Astrocyte of the spinal cord (primary cell): Measurements from ENCODE around the gene ZNF100.
"Not testable (repeated sequence)": the region's sequence is repeated elsewhere in the genome, so short reads cannot be mapped to it uniquely, and the experiment has no call there.

Source experiments
- DNase-seq: peaks from one replicate; pipeline ENCODE4 v3.0.0; 2011; ENCODE audit warnings: low read depth, low spot score
- H3K4me3 ChIP-seq: 2 replicates; pipeline ENCODE4 v1.5.1; 2011; ENCODE audit warnings: low read depth, mild to moderate bottlenecking, low read length, moderate library complexity
- in situ Hi-C: cut with HindIII; loops from 2 replicates; pipeline ENCODE4 v1.10.0; 2017; ENCODE audit warnings: low sequenced_read_pairs
- TF ChIP-seq, protein P1 (sequence below): IDR thresholded peaks from 2 replicates; pipeline ENCODE4 v1.5.1; 2012; ENCODE audit warnings: low read depth, mild to moderate bottlenecking, low read length, inconsistent platforms

The ZNF100 gene

DNA sequence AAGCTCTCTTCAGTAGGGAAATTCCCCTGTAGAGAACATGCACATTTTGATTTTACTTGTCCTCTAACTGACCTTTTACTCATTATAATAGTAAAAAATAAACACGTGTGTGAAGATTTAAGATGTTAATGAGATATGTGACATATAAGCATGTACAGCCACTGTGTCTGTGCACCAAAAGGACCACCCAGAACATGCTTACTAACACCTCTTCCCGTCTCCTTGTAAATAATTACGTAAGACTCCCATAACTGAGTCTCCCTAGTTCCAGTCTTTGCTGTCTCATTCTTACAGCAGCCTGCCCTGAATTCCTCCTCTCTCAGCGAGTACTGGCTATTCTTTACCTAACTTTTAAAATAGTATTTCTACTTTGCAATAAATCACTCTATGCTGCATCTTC lies 53.6 kb downstream of the ZNF100 start:
- in situ Hi-C loops, result no loop called here
- no peak overlapping the region for H3K4me3 ChIP-seq
- TF ChIP-seq, protein P1, sequence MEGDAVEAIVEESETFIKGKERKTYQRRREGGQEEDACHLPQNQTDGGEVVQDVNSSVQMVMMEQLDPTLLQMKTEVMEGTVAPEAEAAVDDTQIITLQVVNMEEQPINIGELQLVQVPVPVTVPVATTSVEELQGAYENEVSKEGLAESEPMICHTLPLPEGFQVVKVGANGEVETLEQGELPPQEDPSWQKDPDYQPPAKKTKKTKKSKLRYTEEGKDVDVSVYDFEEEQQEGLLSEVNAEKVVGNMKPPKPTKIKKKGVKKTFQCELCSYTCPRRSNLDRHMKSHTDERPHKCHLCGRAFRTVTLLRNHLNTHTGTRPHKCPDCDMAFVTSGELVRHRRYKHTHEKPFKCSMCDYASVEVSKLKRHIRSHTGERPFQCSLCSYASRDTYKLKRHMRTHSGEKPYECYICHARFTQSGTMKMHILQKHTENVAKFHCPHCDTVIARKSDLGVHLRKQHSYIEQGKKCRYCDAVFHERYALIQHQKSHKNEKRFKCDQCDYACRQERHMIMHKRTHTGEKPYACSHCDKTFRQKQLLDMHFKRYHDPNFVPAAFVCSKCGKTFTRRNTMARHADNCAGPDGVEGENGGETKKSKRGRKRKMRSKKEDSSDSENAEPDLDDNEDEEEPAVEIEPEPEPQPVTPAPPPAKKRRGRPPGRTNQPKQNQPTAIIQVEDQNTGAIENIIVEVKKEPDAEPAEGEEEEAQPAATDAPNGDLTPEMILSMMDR, result no peak
- DNase-seq, result no peak

DNA sequence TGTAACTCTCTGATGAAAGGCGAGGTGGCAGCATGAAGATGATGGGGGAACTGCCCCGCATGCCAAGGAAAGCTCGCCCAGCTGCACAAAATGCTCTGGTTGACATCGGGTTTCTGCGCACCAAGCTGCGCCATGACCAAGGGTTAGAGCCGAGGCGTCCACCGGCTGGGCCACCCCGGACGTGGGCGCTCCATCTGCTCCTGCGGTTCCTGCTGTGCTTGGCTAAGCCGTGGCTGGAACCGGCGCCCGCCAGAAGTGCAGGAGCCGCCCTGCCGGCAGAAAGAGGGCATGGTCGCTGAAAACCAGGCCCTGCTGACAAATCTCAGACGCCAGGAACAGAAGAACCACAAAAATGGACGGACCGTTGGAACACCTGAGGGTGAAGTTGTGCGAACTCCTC lies 57.9 kb downstream of the ZNF100 start:
- TF ChIP-seq, protein P1, result no peak
- H3K4me3 ChIP-seq, result no peak overlapping the region
- in situ Hi-C loops, result no loop called here
- DNase-seq, result no peak

DNA sequence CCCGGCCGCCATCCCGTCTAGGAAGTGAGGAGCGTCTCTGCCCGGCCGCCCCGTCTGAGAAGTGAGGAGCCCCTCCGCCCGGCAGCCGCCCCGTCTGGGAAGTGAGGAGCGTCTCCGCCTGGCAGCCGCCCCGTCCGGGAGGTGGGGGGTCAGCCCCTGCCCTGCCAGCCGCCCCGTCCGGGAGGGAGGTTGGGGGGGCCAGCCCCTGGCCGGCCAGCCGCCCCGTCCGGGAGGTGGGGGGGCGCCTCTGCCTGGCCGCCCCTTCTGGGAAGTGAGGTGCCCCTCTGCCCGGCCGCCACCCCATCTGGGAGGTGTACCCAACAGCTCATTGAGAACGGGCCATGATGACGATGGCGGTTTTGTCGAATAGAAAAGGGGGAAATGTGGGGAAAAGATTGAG lies 59.5 kb downstream of the ZNF100 start:
- H3K4me3 ChIP-seq, in situ Hi-C loops: not testable (repeated sequence)

DNA sequence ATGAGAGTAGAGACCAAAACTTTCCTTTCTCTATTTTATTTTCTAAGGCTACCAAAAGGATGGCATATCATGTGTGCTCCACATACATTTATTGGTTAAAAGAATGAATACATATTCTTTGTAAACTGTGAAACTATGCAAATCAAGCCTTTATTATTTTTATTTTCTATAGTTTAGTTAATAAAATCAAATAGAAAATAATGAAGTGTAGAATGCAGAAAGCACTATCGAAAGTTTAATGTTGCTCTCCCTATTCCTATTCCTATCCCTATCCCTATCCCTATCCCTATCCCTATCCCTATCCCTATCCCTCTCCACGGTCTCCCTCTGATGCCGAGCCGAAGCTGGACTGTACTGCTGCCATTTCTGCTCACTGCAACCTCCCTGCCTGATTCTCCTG lies 60.3 kb downstream of the ZNF100 start:
- in situ Hi-C loops, result no loop called here
- DNase-seq, result no peak
- TF ChIP-seq, protein P1, result no peak
- no peak overlapping the region for H3K4me3 ChIP-seq

More for the DNA sequence above, 59.5 kb downstream of the ZNF100 start:
- not testable (repeated sequence) for DNase-seq

DNA sequence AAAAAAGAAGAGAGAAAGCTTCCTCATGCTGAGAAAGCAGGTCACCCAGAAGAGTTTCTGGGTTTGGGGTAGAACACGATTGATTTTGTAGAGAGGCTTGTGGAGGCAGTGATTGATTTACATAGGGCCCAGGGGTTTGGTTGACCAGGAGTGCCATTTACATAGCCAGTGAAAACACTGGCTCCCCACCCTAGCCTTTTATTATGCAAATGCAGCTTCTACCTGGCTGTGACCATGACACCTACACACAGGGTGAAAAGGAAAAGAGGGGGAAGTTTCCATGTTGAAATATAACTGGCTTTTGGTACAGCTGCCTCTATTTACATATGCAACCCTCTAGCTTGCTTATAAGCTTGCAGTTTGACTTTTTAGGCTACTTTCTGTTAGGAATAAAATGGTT lies 62.0 kb downstream of the ZNF100 start:
- in situ Hi-C loops, result no loop called here
- no peak for DNase-seq
- no peak overlapping the region for H3K4me3 ChIP-seq
- TF ChIP-seq, protein P1, result no peak

DNA sequence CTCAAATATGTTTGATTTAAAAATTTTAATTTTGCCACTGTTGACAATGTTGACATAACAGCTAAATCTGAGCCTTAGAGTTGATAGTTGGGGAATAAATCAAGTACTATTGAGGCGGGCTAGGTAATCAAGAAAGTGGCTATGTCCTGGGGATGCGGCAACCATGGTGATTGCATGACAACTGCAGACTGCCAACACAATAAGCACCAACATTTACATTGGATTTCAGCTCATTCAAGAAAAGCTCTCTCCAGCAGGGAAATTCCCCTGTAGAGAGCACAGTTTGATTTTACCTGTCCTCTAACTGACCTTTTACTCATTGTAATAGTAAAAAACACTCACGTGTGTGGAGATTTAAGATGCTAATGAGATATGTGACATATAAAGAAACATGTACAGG lies 63.1 kb downstream of the ZNF100 start:
- TF ChIP-seq, protein P1, result no peak
- no peak for DNase-seq
- in situ Hi-C loops, result no loop called here
- no peak overlapping the region for H3K4me3 ChIP-seq

DNA sequence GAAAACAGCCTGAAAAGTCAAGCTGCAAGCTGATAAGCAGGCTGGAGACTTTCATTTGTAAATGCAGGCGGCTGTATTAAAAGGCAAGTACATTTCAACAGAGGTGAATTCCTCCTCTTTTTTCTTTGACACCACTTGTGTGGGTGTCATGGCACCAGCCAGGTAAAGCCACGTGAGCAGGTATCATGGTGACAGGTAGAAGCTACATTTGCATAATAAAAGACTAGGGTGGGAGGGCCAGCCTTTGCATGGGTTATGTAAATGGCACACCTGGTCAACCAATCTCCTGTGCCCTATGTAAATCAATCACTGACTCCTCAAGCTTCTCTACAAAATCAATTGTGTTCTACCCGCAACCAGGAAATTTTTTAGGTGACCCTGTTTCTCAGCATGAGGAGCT lies 68.2 kb downstream of the ZNF100 start:
- no peak overlapping the region for H3K4me3 ChIP-seq
- no peak for DNase-seq
- TF ChIP-seq, protein P1, result no peak
- in situ Hi-C loops, result no loop called here
